Hematopoietic multipotent progenitor cell (in vitro differentiated cells): ENCODE results near the gene OR9Q2. TPM values are rescaled to one million over a fixed set of nuclear protein-coding genes. Genes with fewer than 3 reads are reported as not detected.

Experiments
- total RNA-seq: library from RNA; depleted of rRNA; stranded (reverse); fragments of >200 nt; gene quantifications from one replicate; pipeline ENCODE4 v1.2.3, GENCODE V29; 2012

Gene OR9Q2
- total RNA-seq, 1 donor = not detected

Other genes with a start within 250 kb of the OR9Q2 start
- under 0.01 TPM for gene OR9Q1, start 165.2 kb upstream of the OR9Q2 start, total RNA-seq
- gene OR6Q1, start 158.1 kb upstream of the OR9Q2 start, total RNA-seq = not detected
- gene OR9I1, start 63.5 kb upstream of the OR9Q2 start, total RNA-seq = not detected
- gene OR1S2, start 15.1 kb downstream of the OR9Q2 start, total RNA-seq = not detected
- not detected for gene OR1S1, start 23.6 kb downstream of the OR9Q2 start, total RNA-seq
- gene OR10Q1, start 39.8 kb downstream of the OR9Q2 start, total RNA-seq = not detected
- not detected for gene OR10W1, start 79.2 kb downstream of the OR9Q2 start, total RNA-seq
- gene OR5B17, start 170.0 kb downstream of the OR9Q2 start, total RNA-seq = not detected
- not detected for gene OR5B3, start 217.8 kb downstream of the OR9Q2 start, total RNA-seq
- gene OR5B2, start 239.1 kb downstream of the OR9Q2 start, total RNA-seq = not detected